Gastrocnemius medialis (tissue), 4 donors: ENCODE data around the gene SUSD4. TPM values are rescaled to one million over a fixed set of nuclear protein-coding genes. Genes with fewer than 3 reads are reported as not detected.

Source experiments
- ATAC-seq, 2 donors: fragments of 150-250 bp; one replicate each; pipeline ENCODE4 v1.9.1; 2016
- DNase-seq, 2 donors: peaks; one replicate each; pipeline ENCODE4 v3.0.0-alpha.2; 2019
- H3K27ac ChIP-seq, 4 donors: fragments of 200-600 bp; sonication (generic); 1 replicate in 1 of 4; 2 replicates in 3 of 4; pipeline ENCODE4 v1.5.1; 2016 to 2018; ENCODE audit warnings: mild to moderate bottlenecking in 2 of 4, moderate library complexity in 1 of 4
- H3K27me3 ChIP-seq, 3 donors: fragments of 200-600 bp; sonication (generic) in 2 of 3; 1 replicate in 1 of 3; 2 replicates in 2 of 3; pipeline versions ENCODE4 v1.5.1 to v1.6.0; 2016 to 2019; ENCODE audit warnings: mild to moderate bottlenecking in 1 of 3, moderate library complexity in 1 of 3
- H3K36me3 ChIP-seq, 2 donors: fragments of 200-600 bp; sonication (generic) in 1 of 2; one replicate each; pipeline ENCODE4 v1.5.1; 2017 to 2018
- H3K4me1 ChIP-seq, 2 donors: fragments of 200-600 bp; sonication (generic) in 1 of 2; one replicate each; pipeline ENCODE4 v1.5.1; 2016 to 2017; ENCODE audit warnings: mild to moderate bottlenecking in 2 of 2
- H3K4me3 ChIP-seq, 4 donors: fragments of 200-600 bp; sonication (generic) in 3 of 4; 1 replicate in 1 of 4; 2 replicates in 3 of 4; pipeline ENCODE4 v1.5.1; 2016 to 2019; ENCODE audit warnings: mild to moderate bottlenecking in 2 of 4
- H3K9me3 ChIP-seq, 3 donors: fragments of 200-600 bp; sonication (generic) in 2 of 3; 1 replicate in 1 of 3; 2 replicates in 2 of 3; pipeline ENCODE4 v1.5.1; 2016 to 2019
- CTCF ChIP-seq, 5 experiments: fragments of 450-650 bp in 3 of 5; fragments of 200-600 bp in 2 of 5; sonication (generic) in 2 of 5; IDR thresholded peaks in 4 of 5; conservative IDR thresholded peaks in 1 of 5; 1 replicate in 4 of 5; 2 replicates in 1 of 5; pipeline ENCODE4 v1.5.1; 2016 to 2019; ENCODE audit warnings: antibody characterized with exemption in 5 of 5, mild to moderate bottlenecking in 3 of 5, moderate library complexity in 3 of 5
- POLR2A ChIP-seq, 2 donors: fragments of 450-650 bp; IDR thresholded peaks; one replicate each; pipeline ENCODE4 v1.6.1; 2017; ENCODE audit warnings: antibody characterized with exemption in 2 of 2, mild to moderate bottlenecking in 2 of 2, moderate library complexity in 2 of 2
- in situ Hi-C, 4 donors: fragments of 200-750 bp; cut with MboI; loops; one replicate each; pipeline versions ENCODE4 v1.15.0 to v1.8.0; 2017; ENCODE audit warnings: low sequenced_read_pairs in 4 of 4
- intact Hi-C: fragments of 100-400 bp; cut with DNase I; formaldehyde crosslinking; loops from one replicate; pipeline ENCODE4 v1.15.1; 2023; ENCODE audit warnings: low total_unique reads
- total RNA-seq, 4 donors: library from RNA; depleted of rRNA; stranded (reverse); fragments of >200 nt; gene quantifications; one replicate each; pipeline versions ENCODE4 v1.1.0 to v1.2.3, GENCODE V29; 2016

SUSD4 gene
- total RNA-seq, 4 donors from 2014 or later: 1.2 to 4.0 (median 3.3) TPM; not detected in 1

DNA sequence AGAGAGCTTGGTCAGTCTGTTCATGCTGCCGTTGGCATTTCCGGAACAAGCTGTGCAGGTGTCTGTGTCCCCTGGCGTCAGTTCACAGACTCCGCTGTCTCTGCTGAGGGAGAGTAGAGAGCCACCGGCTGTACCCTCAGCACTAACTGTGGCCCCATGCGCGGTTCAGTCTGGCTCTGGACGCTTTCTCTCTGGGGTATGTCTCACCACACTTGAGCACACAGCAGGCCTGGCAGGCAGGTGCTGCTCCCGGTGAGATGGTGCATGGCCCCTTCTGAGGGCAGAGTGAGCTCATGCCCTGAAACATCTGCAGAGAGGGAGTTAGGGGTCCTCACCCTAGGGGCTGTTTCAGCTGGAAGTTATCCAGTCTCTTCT is 161.0 kb downstream of the SUSD4 start:
- in situ Hi-C loops: no loop called here
- Histone ChIP-seq H3K27ac (no peak overlapping the region), H3K9me3 (no peaks in the 10 kb centered on the region), H3K27me3 (no peaks in the 10 kb centered on the region), H3K4me3 (no peak overlapping the region), H3K36me3 (no peaks in the 10 kb centered on the region), H3K4me1 (peaks cover 0 to 9% of the 10 kb centered on the region in 2 donors)
- intact Hi-C loops: no loop called here
- no peak for ATAC-seq
- no peak for DNase-seq
- TF ChIP-seq POLR2A (IDR thresholded peaks at IDR 0.05) (no peak), CTCF (IDR thresholded peaks at IDR 0.05 in 4 of 5, conservative IDR thresholded peaks at IDR 0.05 in 1 of 5) (no peak)

GRCh38 chr1:223202376-223203033 is 161.5 kb downstream of the SUSD4 start:
- ATAC-seq (no peak), DNase-seq (no peak)
- Histone ChIP-seq H3K9me3 (no peaks in the 10 kb centered on the region), H3K36me3 (no peaks in the 10 kb centered on the region), H3K4me1 (peaks cover 0 to 5% of the 10 kb centered on the region in 2 donors), H3K27ac (no peak overlapping the region), H3K27me3 (no peaks in the 10 kb centered on the region), H3K4me3 (no peak overlapping the region)
- in situ Hi-C loops (no loop called here), intact Hi-C loops (no loop called here)
- TF ChIP-seq POLR2A (IDR thresholded peaks at IDR 0.05) (no peak), CTCF (IDR thresholded peaks at IDR 0.05 in 4 of 5, conservative IDR thresholded peaks at IDR 0.05 in 1 of 5) (no peak)

- ATAC-seq: no peak
- H3K27me3 ChIP-seq: no peaks in the 10 kb centered on the region
- H3K36me3 ChIP-seq: no peaks in the 10 kb centered on the region
- TF ChIP-seq CTCF (IDR thresholded peaks at IDR 0.05 in 4 of 5, conservative IDR thresholded peaks at IDR 0.05 in 1 of 5): no peak
- no peak for TF ChIP-seq POLR2A (IDR thresholded peaks at IDR 0.05)
- peaks cover 0 to under 1% of the 10 kb centered on the region in 2 donors for H3K4me1 ChIP-seq
- H3K27ac ChIP-seq: no peak overlapping the region
- intact Hi-C loops (no loop called here), in situ Hi-C loops (no loop called here)
- H3K9me3 ChIP-seq: no peaks in the 10 kb centered on the region
- no peak overlapping the region for H3K4me3 ChIP-seq
- no peak for DNase-seq
These were observed 162.0 kb downstream of the SUSD4 start for GRCh38 chr1:223201967-223202366.

- H3K4me3 ChIP-seq: no peak overlapping the region
- no peaks in the 10 kb centered on the region for H3K9me3 ChIP-seq
- no peak overlapping the region for H3K27ac ChIP-seq
- in situ Hi-C loops (no loop called here), intact Hi-C loops (no loop called here)
- no peak for DNase-seq
- TF ChIP-seq POLR2A (IDR thresholded peaks at IDR 0.05): no peak
- no peak for TF ChIP-seq CTCF (IDR thresholded peaks at IDR 0.05 in 4 of 5, conservative IDR thresholded peaks at IDR 0.05 in 1 of 5)
- H3K27me3 ChIP-seq: no peaks in the 10 kb centered on the region
- no peak for ATAC-seq
- H3K36me3 ChIP-seq: no peaks in the 10 kb centered on the region
- no peaks in the 10 kb centered on the region for H3K4me1 ChIP-seq
These were observed 163.1 kb downstream of the SUSD4 start for GRCh38 chr1:223200903-223201302.
